PC-9 (cell line): ENCODE results near the gene HINT2. TPM values are rescaled to one million over a fixed set of nuclear protein-coding genes. Genes with fewer than 3 reads are reported as not detected.
A peak's percentile ranks its signal among the peaks of the same experiment; 100 is the strongest.

Experiments
- BruUV-seq: library from RNA; stranded (reverse); fragments of 400-500 nt; replicated peaks from 2 replicates; lab custom pipeline; 2021; lab: Mats Ljungman, UMichigan
- CTCF ChIA-PET: fragments of 300-600 bp; sonication (Branson Sonifier 250); formaldehyde crosslinking; loops from one replicate; lab custom pipeline; 2022; ENCODE audit warnings: antibody characterized with exemption; lab: Charles Lee
- POLR2A ChIA-PET: fragments of 300-600 bp; sonication (Branson Sonifier 250); formaldehyde crosslinking; loops from one replicate; lab custom pipeline; 2022; ENCODE audit warnings: antibody characterized with exemption; ENCODE audit not compliant: unreplicated experiment; lab: Charles Lee
- DNase-seq, 2 experiments: peaks; one replicate each; pipeline versions ENCODE4 v3.0.0 to v3.0.0-alpha.2; 2015 to 2022; ENCODE audit warnings: mixed read lengths in 1 of 2
- H2AFZ ChIP-seq: fragments of 200-600 bp; sonication (generic); 2 replicates; pipeline ENCODE4 v1.8.1; 2017; ENCODE audit warnings: antibody characterized with exemption
- H3F3A ChIP-seq: fragments of 200-600 bp; sonication (generic); 2 replicates; pipeline ENCODE4 v1.8.1; 2017; ENCODE audit warnings: antibody characterized with exemption, mild to moderate bottlenecking, low read depth; ENCODE audit not compliant: insufficient read depth
- H3K27ac ChIP-seq: fragments of 200-600 bp; sonication (generic); 2 replicates; pipeline ENCODE4 v1.6.1; 2016; ENCODE audit warnings: mixed run types
- H3K27me3 ChIP-seq: fragments of 200-600 bp; sonication (generic); 2 replicates; pipeline ENCODE4 v1.6.1; 2016; ENCODE audit warnings: low read depth, mixed run types; ENCODE audit not compliant: insufficient read depth
- H3K36me3 ChIP-seq: fragments of 200-600 bp; sonication (generic); 2 replicates; pipeline ENCODE4 v1.6.1; 2016; ENCODE audit warnings: low read depth, mixed run types
- H3K4me1 ChIP-seq: fragments of 200-600 bp; sonication (generic); replicated peaks from 2 replicates; pipeline ENCODE4 v1.6.1; 2016; ENCODE audit warnings: mixed run types; ENCODE audit not compliant: insufficient read depth
- H3K4me2 ChIP-seq: fragments of 200-600 bp; sonication (generic); 2 replicates; pipeline ENCODE4 v1.6.1; 2017; ENCODE audit warnings: mixed run types
- H3K4me3 ChIP-seq: fragments of 200-600 bp; sonication (generic); 2 replicates; pipeline ENCODE4 v1.6.1; 2016; ENCODE audit warnings: mixed run types
- H3K79me2 ChIP-seq: fragments of 200-600 bp; sonication (generic); 2 replicates; pipeline ENCODE4 v1.6.1; 2017; ENCODE audit warnings: low read depth, mixed run types
- H3K9me2 ChIP-seq: fragments of 200-600 bp; sonication (generic); 2 replicates; pipeline ENCODE4 v1.8.1; 2017; ENCODE audit warnings: mild to moderate bottlenecking; ENCODE audit not compliant: insufficient read depth
- H3K9me3 ChIP-seq: fragments of 200-600 bp; sonication (generic); 2 replicates; pipeline ENCODE4 v1.8.1; 2016; ENCODE audit warnings: low read depth; ENCODE audit not compliant: insufficient read depth
- H4K20me1 ChIP-seq: fragments of 200-600 bp; sonication (generic); 2 replicates; pipeline ENCODE4 v1.8.1; 2017; ENCODE audit not compliant: insufficient read depth
- CTCF ChIP-seq: fragments of 200-600 bp; sonication (generic); conservative IDR thresholded peaks from 2 replicates; pipeline ENCODE4 v1.6.1; 2017; ENCODE audit warnings: mixed run types, antibody characterized with exemption, mild to moderate bottlenecking, moderate library complexity
- EZH2 ChIP-seq: fragments of 200-600 bp; sonication (generic); IDR thresholded peaks from 2 replicates; pipeline ENCODE4 v1.8.0; 2017; ENCODE audit warnings: antibody characterized with exemption, low read depth
- intact Hi-C: fragments of 100-400 bp; cut with micrococcal nuclease; formaldehyde crosslinking; loops from one replicate; pipeline ENCODE4 v1.10.0; 2022; ENCODE audit not compliant: unreplicated experiment
- total RNA-seq: library from RNA; stranded (reverse); gene quantifications from 2 replicates; pipeline ENCODE4 v1.2.3, GENCODE V29; 2021

The HINT2 gene
- total RNA-seq, 1 experiment from 2014 or later = 53.1 TPM

GRCh38 chr9:35790385-35791296 lies 24.2 kb downstream of the HINT2 start:
- no peaks in the 10 kb centered on the region for H3K27me3 ChIP-seq
- TF ChIP-seq EZH2 (no peak), CTCF (peak; percentile 80)
- H3K9me2 ChIP-seq = no peaks in the 10 kb centered on the region
- no TSS peak for BruUV-seq
- intact Hi-C loops = loop anchor here (1.0 kb wide), 2 partner anchors 92 to 233 kb away; no protein-coding TSS in a partner anchor
- H3K27ac ChIP-seq = no peak overlapping the region
- POLR2A ChIA-PET = no interaction called here
- H3K4me2 ChIP-seq = no peak overlapping the region
- no peaks in the 10 kb centered on the region for H3K36me3 ChIP-seq
- no peaks in the 10 kb centered on the region for H3K9me3 ChIP-seq
- H3K4me1 ChIP-seq = 0 out of 2 replicates have a peak, but pooled peaks cover 4% of the 10 kb centered on the region
- peak in 1 of 2 experiments; percentile 34 for DNase-seq
- peaks cover 4% of the 10 kb centered on the region; the same call in 1 of the 2 replicates for H3F3A ChIP-seq
- no peaks in the 10 kb centered on the region for H4K20me1 ChIP-seq
- H2AFZ ChIP-seq = no peak overlapping the region
- no peak overlapping the region for H3K4me3 ChIP-seq
- H3K79me2 ChIP-seq = no peaks in the 10 kb centered on the region
- CTCF ChIA-PET = interaction anchor here (0.6 to 1.2 kb wide), 5 partner anchors 22 to 393 kb away, joined by 3 to 13 read pairs (median 4); partner anchors contain the start of gene SPAG8

- intact Hi-C loops = loop anchor here (1.0 kb wide), 2 partner anchors 92 to 233 kb away; no protein-coding TSS in a partner anchor
- DNase-seq = no peak
- Histone ChIP-seq H2AFZ (no peak overlapping the region), H3K79me2 (no peaks in the 10 kb centered on the region), H3K36me3 (no peaks in the 10 kb centered on the region), H4K20me1 (no peaks in the 10 kb centered on the region), H3K4me3 (no peak overlapping the region), H3K27ac (no peak overlapping the region), H3F3A (peaks cover 4% of the 10 kb centered on the region; the same call in 1 of the 2 replicates), H3K4me1 (no peaks in the 10 kb centered on the region), H3K4me2 (no peak overlapping the region), H3K27me3 (no peaks in the 10 kb centered on the region), H3K9me2 (no peaks in the 10 kb centered on the region), H3K9me3 (no peaks in the 10 kb centered on the region)
- BruUV-seq = no TSS peak
- TF ChIP-seq CTCF (no peak), EZH2 (no peak)
- ChIA-PET CTCF (interaction anchor here (0.6 to 1.2 kb wide), 5 partner anchors 22 to 393 kb away, joined by 3 to 13 read pairs (median 4); partner anchors contain the start of gene SPAG8), POLR2A (no interaction called here)
These were observed 24.8 kb downstream of the HINT2 start for GRCh38 chr9:35790025-35790384.

GRCh38 chr9:35789541-35789940 lies 25.3 kb downstream of the HINT2 start:
- Histone ChIP-seq H3K27me3 (no peaks in the 10 kb centered on the region), H3F3A (peaks cover 4% of the 10 kb centered on the region; the same call in 1 of the 2 replicates), H4K20me1 (no peaks in the 10 kb centered on the region), H3K36me3 (no peaks in the 10 kb centered on the region), H3K79me2 (no peaks in the 10 kb centered on the region), H3K9me2 (no peaks in the 10 kb centered on the region), H3K4me2 (no peak overlapping the region), H3K9me3 (no peaks in the 10 kb centered on the region), H3K27ac (no peak overlapping the region), H3K4me1 (no peaks in the 10 kb centered on the region), H2AFZ (no peak overlapping the region), H3K4me3 (no peak overlapping the region)
- intact Hi-C loops = no loop called here
- no peak for TF ChIP-seq CTCF
- TF ChIP-seq EZH2 = no peak
- DNase-seq = no peak
- ChIA-PET CTCF (interaction anchor here (0.6 to 1.3 kb wide), 3 partner anchors 93 to 394 kb away, joined by 3 to 13 read pairs (median 8); no protein-coding TSS in a partner anchor), POLR2A (no interaction called here)
- no TSS peak for BruUV-seq
